Spinal cord (tissue), 10 donors: ENCODE results near the gene ZCCHC3. TPM values are rescaled to one million over a fixed set of nuclear protein-coding genes. Genes with fewer than 3 reads are reported as not detected.

Experiments
- DNase-seq, 6 donors: peaks; one replicate each; pipeline versions ENCODE4 v3.0.0 to v3.0.0-alpha.2; 2013 to 2015; ENCODE audit warnings: low spot score in 6 of 6, low read depth in 4 of 6
- H3K27ac ChIP-seq: one replicate; pipeline ENCODE4 v1.5.1; 2013; ENCODE audit warnings: low read depth, low read length, control low read depth
- H3K27me3 ChIP-seq: one replicate; pipeline ENCODE4 v1.6.1; 2013; ENCODE audit warnings: low read length; ENCODE audit not compliant: control insufficient read depth, insufficient read depth
- H3K36me3 ChIP-seq: one replicate; pipeline ENCODE4 v1.6.1; 2013; ENCODE audit warnings: low read length; ENCODE audit not compliant: control insufficient read depth, insufficient read depth
- H3K4me1 ChIP-seq: one replicate; pipeline ENCODE4 v1.6.1; 2013; ENCODE audit warnings: low read length; ENCODE audit not compliant: control insufficient read depth, insufficient read depth
- H3K4me3 ChIP-seq: one replicate; pipeline ENCODE4 v1.5.1; 2013; ENCODE audit warnings: low read depth, low read length, control low read depth
- H3K9me3 ChIP-seq: one replicate; pipeline ENCODE4 v1.6.1; 2013; ENCODE audit warnings: low read length; ENCODE audit not compliant: control insufficient read depth, insufficient read depth
- WGBS: methylation state at CpG from one replicate; pipeline ENCODE4 v1.1.5; 2013; ENCODE audit warnings: missing lambda C conversion rate; ENCODE audit not compliant: insufficient coverage; 5-methylcytosine and 5-hydroxymethylcytosine counted together
- polyA plus RNA-seq, 2 donors: library from polyadenylated mRNA; unstranded; fragments of 120-200 nt; gene quantifications; one replicate each; pipeline ENCODE4 v1.2.1, GENCODE V29; 2013; ENCODE audit not compliant: insufficient read length in 2 of 2
- total RNA-seq, 2 donors: library from RNA; depleted of rRNA in 1 of 2; stranded (reverse); fragments of 120-200 nt in 1 of 2; fragments of >200 nt in 1 of 2; gene quantifications; one replicate each; pipeline versions ENCODE4 v1.2.3 to v1.2.4, GENCODE V29; 2013 to 2014
- donor health status: healthy.

The ZCCHC3 gene
- total and polyA plus RNA-seq, 4 donors: 18.8 to 26.6 (median 25.6) TPM

DNA sequence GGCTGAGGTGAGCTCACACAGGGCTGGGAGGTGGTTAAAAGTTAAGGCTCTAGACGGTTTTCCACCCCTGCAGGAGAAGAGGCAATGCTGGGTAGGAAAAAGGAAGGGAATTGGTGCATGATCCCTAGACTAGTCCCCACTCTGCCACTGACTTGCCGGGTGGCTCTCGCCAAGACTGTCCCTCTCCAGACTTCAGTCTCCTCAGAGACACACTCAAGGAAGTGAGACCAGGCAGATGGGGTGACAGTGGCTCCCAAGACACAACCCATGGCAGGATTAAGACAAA is 19.9 kb upstream of the ZCCHC3 start:
- Histone ChIP-seq H3K9me3 (no peaks in the 10 kb centered on the region), H3K36me3 (peaks cover 42% of the 10 kb centered on the region), H3K27ac (no peak overlapping the region), H3K4me1 (peaks cover 7% of the 10 kb centered on the region), H3K27me3 (no peaks in the 10 kb centered on the region), H3K4me3 (no peak overlapping the region)
- WGBS: 52% methylated on average over 3 of the region's 3 CpGs
- no peak for DNase-seq

DNA sequence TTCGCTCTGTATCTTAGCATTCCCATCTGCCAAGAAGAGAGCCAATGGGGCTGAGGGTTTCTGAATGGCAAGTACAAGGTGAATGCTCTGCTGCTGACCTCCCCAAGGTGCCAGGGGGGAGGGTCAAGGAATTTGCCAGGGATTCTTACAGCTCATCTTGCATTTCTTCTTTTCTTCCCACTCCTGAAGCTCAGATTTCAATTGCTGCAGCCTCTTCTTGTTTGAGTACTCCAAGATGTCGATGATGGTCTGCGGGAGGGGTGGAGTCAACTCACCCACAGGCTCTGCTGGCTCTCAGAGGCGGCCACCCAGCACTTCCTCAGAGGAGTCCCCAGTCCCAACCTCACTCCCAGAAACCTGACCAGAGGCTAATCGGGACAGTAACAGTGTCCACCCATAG is 19.2 kb upstream of the ZCCHC3 start:
- Histone ChIP-seq H3K27me3 (no peaks in the 10 kb centered on the region), H3K36me3 (peaks cover 42% of the 10 kb centered on the region), H3K4me1 (peaks cover 3% of the 10 kb centered on the region), H3K9me3 (no peaks in the 10 kb centered on the region), H3K27ac (no peak overlapping the region), H3K4me3 (no peak overlapping the region)
- no peak for DNase-seq
- WGBS: 85% methylated on average over 3 of the region's 5 CpGs

DNA sequence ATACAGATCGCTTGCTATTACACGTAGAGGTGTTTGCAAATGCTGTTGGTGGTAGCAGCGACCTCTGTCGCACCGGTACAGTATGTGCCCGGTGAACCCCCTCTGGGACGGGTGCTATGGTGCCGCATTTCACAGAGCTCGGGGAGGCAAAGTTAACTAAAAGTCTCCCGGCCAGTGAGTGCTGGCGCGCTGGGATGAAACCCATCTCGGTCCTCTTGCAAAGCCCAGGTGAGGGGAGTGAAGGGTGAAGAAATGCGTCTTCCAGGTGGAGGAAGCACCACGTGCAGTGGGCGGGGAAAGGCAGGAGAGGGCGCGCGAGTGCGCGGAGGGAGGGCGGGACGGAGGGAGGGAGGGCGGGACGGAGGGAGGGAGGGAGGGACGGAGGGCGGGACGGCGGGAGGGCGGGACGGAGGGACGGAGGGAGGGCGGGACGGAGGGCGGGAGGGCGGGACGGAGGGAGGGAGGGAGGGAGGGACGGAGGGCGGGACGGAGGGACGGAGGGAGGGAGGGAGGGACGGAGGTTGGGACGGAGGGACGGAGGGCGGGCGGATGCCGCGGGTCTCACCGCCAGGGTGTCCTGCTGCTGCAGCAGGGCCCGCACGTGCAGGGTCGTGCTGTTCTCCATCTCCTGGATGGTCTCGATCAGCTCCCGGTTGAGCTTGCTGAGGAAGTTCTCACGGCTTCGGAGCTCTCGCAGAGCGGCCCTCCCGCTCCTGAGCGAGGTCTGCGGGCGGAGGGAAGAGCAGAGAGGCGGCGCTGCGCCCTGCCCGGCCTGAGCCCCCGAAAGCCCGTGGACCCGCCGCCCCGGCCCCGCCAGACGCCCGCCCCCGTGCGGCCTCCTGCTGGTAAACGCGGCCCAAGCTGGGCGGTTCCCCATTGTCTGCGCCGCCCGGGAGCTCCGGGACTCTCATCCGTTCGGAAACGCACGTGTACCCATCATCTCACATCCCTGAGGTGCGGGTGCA is 18.5 kb upstream of the ZCCHC3 start:
- no peak overlapping the region for H3K4me3 ChIP-seq
- DNase-seq: peak in 1 of 6 donors; percentile 52
- H3K27me3 ChIP-seq: no peaks in the 10 kb centered on the region
- peaks cover 42% of the 10 kb centered on the region for H3K36me3 ChIP-seq
- 40% methylated on average over 46 of the region's 88 CpGs for WGBS
- no peak overlapping the region for H3K27ac ChIP-seq
- H3K9me3 ChIP-seq: no peaks in the 10 kb centered on the region
- H3K4me1 ChIP-seq: peaks cover 3% of the 10 kb centered on the region

DNA sequence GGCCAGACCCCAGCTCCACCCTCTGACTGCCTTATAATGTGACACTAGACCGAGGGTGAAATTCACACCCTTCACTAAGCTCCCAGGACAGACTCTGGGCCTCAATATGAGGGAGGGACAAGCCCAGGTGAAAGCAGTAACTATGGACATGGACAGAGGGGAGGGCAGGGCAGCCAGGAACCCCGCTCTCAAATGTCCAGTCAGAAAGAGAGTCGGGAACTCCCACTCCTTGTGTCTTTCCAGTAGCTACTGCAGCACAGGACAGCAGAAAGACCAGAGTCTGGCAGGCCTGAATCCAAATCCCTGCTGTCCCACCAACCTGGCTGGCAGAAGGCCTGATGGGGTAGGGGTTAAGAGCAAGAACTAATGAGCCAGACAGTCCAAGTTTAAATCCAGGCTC is 13.2 kb upstream of the ZCCHC3 start:
- Histone ChIP-seq H3K27me3 (no peaks in the 10 kb centered on the region), H3K27ac (no peak overlapping the region), H3K36me3 (peaks cover 5% of the 10 kb centered on the region), H3K9me3 (no peaks in the 10 kb centered on the region), H3K4me3 (no peak overlapping the region), H3K4me1 (peaks cover 3% of the 10 kb centered on the region)
- WGBS: 60% methylated on average over 1 of the region's 3 CpGs
- DNase-seq: no peak

DNA sequence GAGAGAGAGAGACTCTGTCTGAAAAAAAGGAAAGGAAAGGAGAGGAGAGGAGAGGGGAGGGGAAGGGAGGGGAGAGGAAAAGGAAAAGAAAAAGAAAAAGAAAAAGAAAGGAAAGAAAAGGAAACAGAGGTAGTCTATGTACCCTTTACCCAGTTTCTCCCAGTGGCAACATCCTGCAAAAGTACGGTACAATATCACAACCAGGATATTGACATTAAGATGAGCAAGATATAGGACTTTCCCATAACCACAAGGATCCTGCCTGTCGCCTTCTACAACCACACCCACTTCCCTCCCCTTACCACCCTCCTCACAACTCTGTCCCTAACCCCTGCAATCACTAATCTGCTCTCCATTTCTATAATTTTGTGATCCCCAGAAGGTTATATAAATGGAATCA is 10.9 kb upstream of the ZCCHC3 start:
- Histone ChIP-seq H3K27ac (no peak overlapping the region), H3K9me3 (no peaks in the 10 kb centered on the region), H3K27me3 (no peaks in the 10 kb centered on the region), H3K4me1 (peaks cover 8% of the 10 kb centered on the region), H3K4me3 (no peak overlapping the region), H3K36me3 (peaks cover 4% of the 10 kb centered on the region)
- DNase-seq: no peak
- WGBS: no CpG with 5 or more reads among the region's 2 CpGs

DNA sequence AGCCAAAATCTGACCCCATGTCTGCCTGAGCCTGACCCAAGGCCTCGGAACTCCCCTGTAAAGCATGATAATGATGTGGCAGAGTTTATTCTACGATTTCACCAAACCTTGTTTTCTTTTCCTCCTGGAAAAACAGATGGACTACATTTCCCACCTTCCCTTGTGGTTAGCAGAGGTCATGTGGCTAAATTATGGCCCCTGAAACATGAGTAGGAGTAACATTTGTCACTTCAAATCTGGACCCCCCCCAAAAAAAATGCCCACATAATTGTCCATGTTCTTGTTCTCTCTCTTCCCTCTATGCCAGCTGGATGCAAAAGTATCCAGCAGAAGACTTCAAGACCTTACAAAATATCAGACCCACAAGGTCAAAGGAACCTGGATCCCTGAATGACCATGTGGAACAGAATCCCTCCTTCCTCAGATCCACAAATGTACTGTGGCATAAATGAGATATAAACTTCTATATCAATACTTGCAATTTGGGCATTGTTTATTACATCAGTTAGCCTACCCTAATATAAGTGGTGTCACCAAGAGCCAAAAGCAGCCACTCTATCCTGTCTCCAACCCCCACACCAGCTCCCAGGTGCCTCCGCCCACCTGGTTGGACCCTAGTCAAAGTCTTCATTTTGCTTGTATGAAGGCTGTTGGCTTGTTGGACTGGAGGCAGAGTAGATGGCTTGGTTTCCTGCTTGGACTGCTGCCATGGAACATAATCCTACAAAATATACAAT is 8.2 kb upstream of the ZCCHC3 start:
- Histone ChIP-seq H3K36me3 (no peaks in the 10 kb centered on the region), H3K4me1 (peaks cover 8% of the 10 kb centered on the region), H3K27ac (no peak overlapping the region), H3K9me3 (no peaks in the 10 kb centered on the region), H3K4me3 (no peak overlapping the region), H3K27me3 (no peaks in the 10 kb centered on the region)
- WGBS: no CpG with 5 or more reads among the region's 3 CpGs
- DNase-seq: no peak

DNA sequence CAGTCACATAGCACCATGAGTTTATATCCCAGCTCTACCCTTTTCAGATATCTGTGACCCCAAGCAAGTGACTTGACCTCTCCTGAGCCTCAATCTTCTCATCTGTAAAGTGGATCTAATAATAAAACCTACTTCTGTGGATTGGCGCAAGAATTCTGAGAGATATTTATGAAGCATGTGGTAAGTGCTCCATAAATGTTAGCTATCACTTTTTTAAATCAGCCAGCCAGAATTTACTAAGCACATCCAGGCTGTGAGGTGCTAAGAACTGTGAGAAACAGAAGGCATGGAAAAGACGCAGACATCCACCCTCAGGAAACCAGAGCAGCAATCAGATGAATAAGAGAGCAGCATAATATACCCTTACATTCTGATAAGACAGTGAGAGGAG is 7.7 kb upstream of the ZCCHC3 start:
- Histone ChIP-seq H3K4me1 (peaks cover 8% of the 10 kb centered on the region), H3K27me3 (no peaks in the 10 kb centered on the region), H3K27ac (peak overlapping the region; percentile 92), H3K4me3 (peak overlapping the region; percentile 83), H3K36me3 (no peaks in the 10 kb centered on the region), H3K9me3 (no peaks in the 10 kb centered on the region)
- WGBS: no CpG with 5 or more reads among the region's 2 CpGs
- DNase-seq: no peak

DNA sequence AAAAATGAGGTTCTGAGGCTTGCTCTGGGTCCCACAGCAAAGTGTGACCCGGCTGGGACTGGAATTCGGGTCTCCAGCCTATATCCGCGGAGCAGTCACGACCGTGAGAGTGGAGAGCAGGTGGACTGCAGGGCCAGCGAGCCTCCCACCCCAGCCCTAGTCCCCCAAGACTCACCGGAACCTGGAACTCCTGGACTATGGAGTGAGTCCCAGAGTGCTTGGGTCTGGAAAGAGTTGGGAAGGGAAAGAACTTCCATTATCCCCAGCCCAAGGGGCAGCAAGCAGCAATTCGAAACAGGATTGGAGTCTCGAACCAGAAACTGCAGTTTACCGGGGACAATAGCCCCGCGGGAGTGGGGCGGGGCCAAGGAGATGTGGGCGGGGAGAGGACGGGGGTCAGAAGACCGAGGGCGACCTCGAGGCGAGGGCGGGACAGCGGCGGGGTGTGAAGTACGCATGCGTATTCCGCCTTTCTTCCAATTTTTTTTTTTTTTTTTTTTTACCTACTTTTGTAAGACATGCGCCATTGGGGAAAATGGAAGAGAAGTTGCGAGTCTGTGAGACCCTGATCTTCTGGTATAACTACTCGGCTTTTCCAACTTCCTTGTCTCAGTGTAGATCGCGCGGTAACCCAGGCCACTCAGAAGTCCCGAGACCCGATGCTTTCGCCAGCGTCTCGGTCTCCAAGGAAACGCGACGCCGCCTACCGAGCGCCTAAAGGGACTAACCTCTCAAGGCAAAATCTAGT is 7.1 kb upstream of the ZCCHC3 start, which contains the start of gene C20orf96:
Gene C20orf96 (minus strand): TSS at position 667 of the 748 bp plus-strand sequence. CDS start 140 bp downstream, at position 527.
- H3K4me1 ChIP-seq: peaks cover 8% of the 10 kb centered on the region
- 0% methylated on average over 29 of the region's 43 CpGs for WGBS
- H3K4me3 ChIP-seq: peak within 1 kb of the TSS; percentile 83
- peak within 1 kb of the TSS; percentile 92 for H3K27ac ChIP-seq
- H3K27me3 ChIP-seq: no peaks in the 10 kb centered on the region
- H3K36me3 ChIP-seq: no peaks in the 10 kb centered on the region
- peak; percentile 80 to 97 (median 88) for DNase-seq
- no peaks in the 10 kb centered on the region for H3K9me3 ChIP-seq

DNA sequence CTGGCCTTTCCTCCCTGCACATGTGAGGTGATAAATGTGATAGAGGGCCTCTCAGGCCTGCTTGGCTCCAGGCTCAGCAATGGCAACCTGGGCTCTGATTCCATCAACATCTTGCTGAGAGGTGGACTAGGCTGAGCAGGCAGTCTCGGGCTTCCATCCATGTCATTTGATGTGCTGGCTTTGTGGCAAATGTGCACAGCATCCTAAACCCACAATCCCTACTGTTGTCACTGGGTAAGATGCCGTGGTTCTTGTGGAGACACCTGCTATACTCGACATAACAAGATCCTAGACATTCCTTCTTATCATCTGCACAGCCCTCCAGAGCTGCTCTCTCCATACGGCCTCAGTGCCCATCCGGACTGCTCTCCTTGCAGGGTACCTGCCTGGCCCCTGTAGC is 2.8 kb upstream of the ZCCHC3 start:
- Histone ChIP-seq H3K27ac (no peak overlapping the region), H3K27me3 (no peaks in the 10 kb centered on the region), H3K4me1 (peaks cover 11% of the 10 kb centered on the region), H3K36me3 (peaks cover 3% of the 10 kb centered on the region), H3K4me3 (no peak overlapping the region), H3K9me3 (no peaks in the 10 kb centered on the region)
- DNase-seq: no peak
- WGBS: 94% methylated on average over 4 of the region's 5 CpGs
